CD4-positive, alpha-beta memory T cell (primary cell): ENCODE results near the gene HEG1. TPM values are rescaled to one million over a fixed set of nuclear protein-coding genes. Genes with fewer than 3 reads are reported as not detected.
"Not testable (repeated sequence)": the region's sequence is repeated elsewhere in the genome, so short reads cannot be mapped to it uniquely, and the experiment has no call there.

Source experiments
- CTCF ChIA-PET: fragments of 350-600 bp; sonication (Branson Sonifier 250); formaldehyde crosslinking; loops from one replicate; lab custom pipeline; 2021; ENCODE audit warnings: inconsistent platforms; ENCODE audit not compliant: partially characterized antibody; lab: Charles Lee
- POLR2A ChIA-PET: fragments of 350-600 bp; sonication (Branson Sonifier 250); formaldehyde crosslinking; loops from one replicate; lab custom pipeline; 2021; ENCODE audit not compliant: partially characterized antibody; lab: Charles Lee
- DNase-seq, 5 donors: peaks; one replicate each; pipeline versions ENCODE4 v3.0.0 to v3.0.0-alpha.2; 2020 to 2022; ENCODE audit warnings: mixed read lengths in 1 of 5
- H3K27ac ChIP-seq: one replicate; pipeline ENCODE4 v1.7.0; 2013; ENCODE audit warnings: low read depth, low read length
- H3K27me3 ChIP-seq: 2 replicates; pipeline ENCODE4 v1.7.0; 2013; ENCODE audit warnings: mild to moderate bottlenecking, low read length, moderate library complexity; ENCODE audit not compliant: insufficient read depth
- H3K36me3 ChIP-seq: 2 replicates; pipeline ENCODE4 v1.7.0; 2013; ENCODE audit warnings: mild to moderate bottlenecking, low read length, moderate library complexity; ENCODE audit not compliant: insufficient read depth
- H3K4me1 ChIP-seq: 2 replicates; pipeline ENCODE4 v1.7.0; 2013; ENCODE audit warnings: mild to moderate bottlenecking, low read length, moderate library complexity; ENCODE audit not compliant: insufficient read depth
- H3K4me3 ChIP-seq, 2 donors: one replicate each; pipeline ENCODE4 v1.7.0; 2013; ENCODE audit warnings: low read length in 2 of 2, mild to moderate bottlenecking in 1 of 2
- H3K9me3 ChIP-seq, 2 donors: one replicate each; pipeline ENCODE4 v1.7.0; 2013; ENCODE audit warnings: low read length in 2 of 2, control low read depth in 1 of 2; ENCODE audit not compliant: control insufficient read depth in 1 of 2
- H3K27ac Mint-ChIP-seq, 7 donors: one replicate each; pipeline ENCODE4 v1.8.0; 2020 to 2021; ENCODE audit warnings: mixed read lengths in 7 of 7, mild to moderate bottlenecking in 6 of 7, inconsistent platforms in 3 of 7, moderate library complexity in 3 of 7
- H3K27me3 Mint-ChIP-seq, 2 donors: one replicate each; pipeline ENCODE4 v1.8.0; 2020 to 2021; ENCODE audit warnings: mixed read lengths in 2 of 2
- H3K36me3 Mint-ChIP-seq, 2 donors: one replicate each; pipeline ENCODE4 v1.8.0; 2020 to 2021; ENCODE audit warnings: mixed read lengths in 2 of 2, inconsistent platforms in 1 of 2, mild to moderate bottlenecking in 1 of 2
- H3K4me1 Mint-ChIP-seq, 4 donors: one replicate each; pipeline ENCODE4 v1.8.0; 2020 to 2021; ENCODE audit warnings: mixed read lengths in 4 of 4, mild to moderate bottlenecking in 1 of 4
- H3K4me3 Mint-ChIP-seq, 8 donors: one replicate each; pipeline ENCODE4 v1.8.0; 2020 to 2021; ENCODE audit warnings: mixed read lengths in 8 of 8, mild to moderate bottlenecking in 7 of 8, moderate library complexity in 6 of 8, inconsistent platforms in 3 of 8
- H3K9me3 Mint-ChIP-seq, 8 donors: one replicate each; pipeline ENCODE4 v1.8.0; 2020 to 2021; ENCODE audit warnings: mixed read lengths in 8 of 8, mild to moderate bottlenecking in 5 of 8, inconsistent platforms in 3 of 8, moderate library complexity in 1 of 8
- intact Hi-C: fragments of 100-400 bp; cut with micrococcal nuclease; formaldehyde crosslinking; loops from one replicate; pipeline ENCODE4 v1.15.1; 2023
- polyA plus RNA-seq, 2 donors: library from polyadenylated mRNA; unstranded; fragments of 300-500 nt; fragmentation: Illumina TruSeq; gene quantifications; one replicate each; pipeline ENCODE4 v1.2.3, GENCODE V29; 2021
- total RNA-seq, 2 experiments: library from RNA; stranded (reverse); gene quantifications; one replicate each; pipeline ENCODE4 v1.2.3, GENCODE V29; 2021

Gene HEG1
- total and polyA plus RNA-seq, 4 experiments from 2014 or later = 1.1 to 21.7 (median 12.5) TPM

DNA sequence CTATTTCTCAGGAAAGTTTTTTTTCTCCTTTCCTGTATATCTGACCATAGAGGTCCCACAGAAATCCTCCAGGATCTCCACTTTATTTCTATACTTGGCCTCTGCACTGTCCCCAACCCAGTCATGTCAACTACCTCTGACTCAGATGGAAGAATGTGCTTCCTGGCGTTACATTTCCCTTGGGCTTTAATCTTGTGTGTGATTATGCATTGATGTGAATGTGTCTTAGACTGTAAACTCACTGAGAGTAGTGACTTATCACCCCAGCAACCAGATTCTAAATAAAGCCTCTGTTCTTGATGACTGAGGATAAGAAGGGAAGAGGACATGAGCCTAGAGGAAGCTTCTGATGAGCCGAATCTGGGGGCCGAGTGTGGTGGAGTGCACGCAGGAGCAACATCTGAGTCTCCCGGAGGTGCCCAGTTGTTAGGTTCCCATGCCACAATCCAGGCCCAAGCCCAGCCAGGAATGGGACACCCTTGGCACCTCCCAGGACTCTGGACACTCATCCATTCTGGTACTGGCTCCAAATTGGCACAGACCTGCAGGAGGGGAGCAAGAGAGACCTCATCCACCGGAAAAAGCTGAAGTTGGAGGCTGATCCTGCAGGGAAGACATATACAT is 32.1 kb upstream of the HEG1 start:
- no peaks in the 10 kb centered on the region for H3K27me3 ChIP-seq
- no peak overlapping the region for H3K27ac ChIP-seq
- no peak for DNase-seq
- peaks cover 0 to 4% (median 0%) of the 10 kb centered on the region in 8 donors for H3K9me3 Mint-ChIP-seq
- CTCF ChIA-PET = no interaction called here
- H3K27ac Mint-ChIP-seq = no peak overlapping the region
- H3K9me3 ChIP-seq = no peaks in the 10 kb centered on the region
- no peaks in the 10 kb centered on the region for H3K36me3 ChIP-seq
- H3K4me1 ChIP-seq = no peaks in the 10 kb centered on the region
- POLR2A ChIA-PET = no interaction called here
- intact Hi-C loops = no loop called here
- H3K4me3 ChIP-seq = no peak overlapping the region
- H3K36me3 Mint-ChIP-seq = no peaks in the 10 kb centered on the region
- peaks cover 0 to 1% of the 10 kb centered on the region in 2 donors for H3K27me3 Mint-ChIP-seq
- H3K4me1 Mint-ChIP-seq = no peaks in the 10 kb centered on the region
- H3K4me3 Mint-ChIP-seq = no peak overlapping the region

DNA sequence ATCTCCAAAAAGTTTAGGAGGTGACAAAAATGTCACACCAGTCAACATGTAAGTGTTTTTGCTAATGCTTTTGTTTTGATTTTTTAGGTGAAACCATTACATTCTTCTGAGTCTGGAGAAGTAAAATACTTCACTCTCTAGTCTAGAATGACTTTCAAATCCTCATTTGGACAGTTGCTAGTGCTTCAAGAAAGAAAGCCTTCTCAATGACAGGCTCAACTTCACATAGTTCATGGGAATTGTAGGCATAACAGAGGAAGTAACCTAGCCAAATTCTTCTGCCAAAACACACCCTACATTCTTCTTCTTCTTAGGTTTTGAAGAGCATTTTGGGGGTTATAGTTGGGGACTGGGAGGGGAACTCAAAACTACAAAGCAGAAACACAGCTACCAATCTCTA is 29.4 kb upstream of the HEG1 start:
- H3K4me3 ChIP-seq = no peak overlapping the region
- Mint-ChIP-seq H3K9me3 (peaks cover 0 to 2% (median 0%) of the 10 kb centered on the region in 8 donors), H3K4me3 (no peak overlapping the region), H3K27me3 (peaks cover 0 to 1% of the 10 kb centered on the region in 2 donors), H3K36me3 (no peaks in the 10 kb centered on the region), H3K27ac (no peak overlapping the region), H3K4me1 (no peaks in the 10 kb centered on the region)
- ChIA-PET POLR2A (no interaction called here), CTCF (no interaction called here)
- intact Hi-C loops = no loop called here
- no peak overlapping the region for H3K27ac ChIP-seq
- no peaks in the 10 kb centered on the region for H3K36me3 ChIP-seq
- no peaks in the 10 kb centered on the region for H3K9me3 ChIP-seq
- H3K4me1 ChIP-seq = no peaks in the 10 kb centered on the region
- DNase-seq = no peak
- H3K27me3 ChIP-seq = no peaks in the 10 kb centered on the region

DNA sequence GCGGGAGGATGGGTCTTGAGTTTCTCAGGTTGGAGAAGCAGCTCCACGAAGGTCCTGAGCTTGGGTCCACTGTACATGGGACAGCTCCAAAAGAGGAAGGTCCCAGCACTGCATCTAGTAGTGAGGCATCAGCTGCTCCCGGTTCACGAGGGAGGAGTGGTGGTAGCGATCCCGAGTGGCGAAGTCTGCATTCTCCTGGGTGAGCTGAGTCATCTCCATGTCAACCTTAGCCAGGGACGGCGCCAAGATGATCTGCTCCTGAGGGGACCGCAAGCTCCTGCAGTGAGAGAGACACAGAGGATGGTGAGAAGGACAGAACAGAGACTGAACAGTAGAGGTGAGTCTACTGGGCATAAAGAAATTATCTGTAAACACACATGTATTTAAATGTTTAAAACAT is 28.0 kb upstream of the HEG1 start:
- H3K4me1 ChIP-seq = no peaks in the 10 kb centered on the region
- Mint-ChIP-seq H3K27me3 (peaks cover 1 to 2% of the 10 kb centered on the region in 2 donors), H3K9me3 (peaks cover 0 to 2% (median 0%) of the 10 kb centered on the region in 8 donors), H3K4me1 (no peaks in the 10 kb centered on the region), H3K36me3 (no peaks in the 10 kb centered on the region), H3K4me3 (no peak overlapping the region), H3K27ac (no peak overlapping the region)
- no peak for DNase-seq
- no peaks in the 10 kb centered on the region for H3K9me3 ChIP-seq
- no peak overlapping the region for H3K4me3 ChIP-seq
- CTCF ChIA-PET = interaction anchor here (1.1 kb wide), 1 partner anchor 67 kb away, joined by 3 read pairs; no protein-coding TSS in a partner anchor
- no peaks in the 10 kb centered on the region for H3K27me3 ChIP-seq
- H3K36me3 ChIP-seq = no peaks in the 10 kb centered on the region
- intact Hi-C loops = no loop called here
- no peak overlapping the region for H3K27ac ChIP-seq
- POLR2A ChIA-PET = no interaction called here

DNA sequence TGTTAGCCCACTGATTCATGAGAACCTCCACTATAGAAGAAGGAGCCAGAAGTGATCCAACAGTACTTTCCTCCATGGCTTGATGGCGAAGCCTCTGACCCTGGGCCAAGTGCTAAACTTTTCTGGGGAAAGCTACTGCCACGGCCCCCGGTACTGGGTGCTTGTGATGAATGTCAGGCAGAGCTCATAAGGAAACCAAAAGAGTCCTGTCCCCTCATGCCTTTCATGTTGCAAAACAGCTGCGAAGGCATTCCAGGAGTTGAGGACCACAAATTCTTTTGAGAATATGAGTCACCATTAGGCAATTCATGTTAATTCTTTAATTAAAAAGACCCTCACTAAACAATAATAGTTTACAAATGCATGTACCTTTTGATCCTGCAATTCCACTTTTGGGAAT is 26.5 kb upstream of the HEG1 start:
- H3K36me3 ChIP-seq, H3K27ac ChIP-seq, H3K9me3 ChIP-seq, H3K4me1 ChIP-seq, H3K4me3 Mint-ChIP-seq, DNase-seq, H3K9me3 Mint-ChIP-seq, intact Hi-C loops, H3K4me3 ChIP-seq, POLR2A ChIA-PET, H3K27me3 Mint-ChIP-seq, H3K27ac Mint-ChIP-seq, H3K27me3 ChIP-seq, CTCF ChIA-PET, H3K4me1 Mint-ChIP-seq, H3K36me3 Mint-ChIP-seq: not testable (repeated sequence)

DNA sequence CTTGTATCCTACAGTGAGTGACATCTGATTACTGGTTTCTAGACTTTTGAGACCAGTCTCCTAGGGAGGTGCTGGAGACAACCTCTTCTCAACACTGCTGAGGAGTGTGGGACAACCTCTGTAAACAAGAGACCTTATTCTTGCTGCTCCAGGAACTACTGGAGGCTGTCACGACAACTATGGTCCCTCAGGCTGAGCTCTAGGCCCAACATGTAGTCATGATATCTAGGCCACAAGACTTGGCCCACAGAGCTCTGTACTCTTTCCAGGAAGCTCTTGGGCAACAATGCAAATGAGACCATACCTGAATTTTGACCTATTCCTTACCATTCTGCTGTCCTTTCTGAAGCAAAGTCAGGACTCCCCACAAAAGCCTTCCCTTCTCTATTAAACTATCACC is 24.3 kb upstream of the HEG1 start:
- Histone ChIP-seq H3K4me1 (no peaks in the 10 kb centered on the region), H3K27me3 (no peaks in the 10 kb centered on the region), H3K9me3 (no peaks in the 10 kb centered on the region), H3K27ac (no peak overlapping the region), H3K4me3 (no peak overlapping the region), H3K36me3 (no peaks in the 10 kb centered on the region)
- H3K27me3 Mint-ChIP-seq = peaks cover 1 to 2% of the 10 kb centered on the region in 2 donors
- H3K27ac Mint-ChIP-seq = no peak overlapping the region
- CTCF ChIA-PET = no interaction called here
- intact Hi-C loops = no loop called here
- POLR2A ChIA-PET = no interaction called here
- H3K4me3 Mint-ChIP-seq = no peak overlapping the region
- no peaks in the 10 kb centered on the region for H3K9me3 Mint-ChIP-seq
- no peak for DNase-seq
- H3K4me1 Mint-ChIP-seq = no peaks in the 10 kb centered on the region
- no peaks in the 10 kb centered on the region for H3K36me3 Mint-ChIP-seq

DNA sequence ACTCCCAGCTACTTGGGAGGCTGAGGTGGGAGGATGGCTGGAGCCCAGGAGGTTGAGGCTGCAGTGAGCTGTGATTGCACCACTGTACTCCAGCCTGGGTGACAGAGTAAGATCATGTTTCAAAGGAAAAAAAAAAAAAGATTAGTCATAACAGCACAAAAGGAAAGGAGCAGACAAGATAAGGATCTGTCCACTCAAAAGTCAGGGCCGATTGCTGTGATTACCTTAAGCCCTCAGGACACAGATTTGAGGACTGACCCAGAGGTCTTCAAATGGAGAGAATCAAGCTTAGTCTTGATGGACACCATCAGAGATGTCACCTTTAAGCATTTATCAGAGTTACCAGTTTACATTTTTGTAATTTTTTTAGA is 23.9 kb upstream of the HEG1 start:
- H3K27ac Mint-ChIP-seq = no peak overlapping the region
- Histone ChIP-seq H3K4me1 (no peaks in the 10 kb centered on the region), H3K4me3 (no peak overlapping the region), H3K27me3 (no peaks in the 10 kb centered on the region), H3K9me3 (no peaks in the 10 kb centered on the region), H3K27ac (no peak overlapping the region), H3K36me3 (no peaks in the 10 kb centered on the region)
- H3K4me1 Mint-ChIP-seq = no peaks in the 10 kb centered on the region
- no peak overlapping the region for H3K4me3 Mint-ChIP-seq
- POLR2A ChIA-PET = interaction anchor here (0.7 kb wide), 1 partner anchor 28 kb away, joined by 3 read pairs; no protein-coding TSS in a partner anchor
- H3K36me3 Mint-ChIP-seq = no peaks in the 10 kb centered on the region
- CTCF ChIA-PET = no interaction called here
- no peak for DNase-seq
- H3K27me3 Mint-ChIP-seq = peaks cover 1 to 2% of the 10 kb centered on the region in 2 donors
- H3K9me3 Mint-ChIP-seq = no peaks in the 10 kb centered on the region
- intact Hi-C loops = no loop called here

DNA sequence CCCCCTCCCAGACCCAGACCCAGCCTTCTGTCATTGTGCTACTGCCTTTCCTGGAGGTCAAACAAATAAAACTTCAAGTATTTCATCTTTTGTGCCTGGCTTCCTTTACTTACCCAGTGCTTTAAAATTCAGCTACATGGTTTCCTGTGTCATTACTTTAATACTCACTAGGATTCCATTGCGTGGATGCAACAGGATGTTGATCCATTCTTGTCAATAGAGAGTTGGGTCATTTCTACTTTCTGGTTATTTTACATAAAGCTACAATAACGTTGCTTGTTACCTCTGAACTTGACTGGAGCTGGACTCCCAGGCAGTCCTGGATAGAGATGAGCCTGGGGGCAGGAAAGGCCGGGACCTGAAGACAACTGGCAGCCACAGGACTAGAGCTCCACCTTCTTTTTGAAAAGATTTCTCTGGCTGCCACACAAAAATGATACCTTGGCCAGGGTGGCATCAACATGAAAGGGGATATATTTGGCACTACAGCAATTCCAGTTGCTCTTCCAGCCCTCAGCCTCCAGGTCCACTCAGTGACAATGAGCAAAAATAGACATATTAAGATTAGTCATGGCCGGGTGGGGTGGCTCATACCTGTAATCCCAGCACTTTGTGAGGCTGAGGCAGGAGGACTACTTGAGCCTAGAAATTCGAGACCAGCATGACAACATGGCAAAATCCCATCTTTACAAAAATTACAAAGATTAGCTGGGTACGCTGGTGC is 23.3 kb upstream of the HEG1 start:
- H3K4me3 ChIP-seq = no peak overlapping the region
- CTCF ChIA-PET = no interaction called here
- intact Hi-C loops = no loop called here
- H3K36me3 Mint-ChIP-seq = no peaks in the 10 kb centered on the region
- no peak overlapping the region for H3K27ac ChIP-seq
- H3K36me3 ChIP-seq = no peaks in the 10 kb centered on the region
- H3K27me3 Mint-ChIP-seq = peaks cover 1 to 2% of the 10 kb centered on the region in 2 donors
- no peak for DNase-seq
- no peak overlapping the region for H3K4me3 Mint-ChIP-seq
- H3K9me3 Mint-ChIP-seq = no peaks in the 10 kb centered on the region
- POLR2A ChIA-PET = interaction anchor here (0.7 kb wide), 1 partner anchor 27 kb away, joined by 3 read pairs; no protein-coding TSS in a partner anchor
- no peaks in the 10 kb centered on the region for H3K4me1 Mint-ChIP-seq
- H3K9me3 ChIP-seq = no peaks in the 10 kb centered on the region
- no peaks in the 10 kb centered on the region for H3K4me1 ChIP-seq
- H3K27ac Mint-ChIP-seq = no peak overlapping the region
- H3K27me3 ChIP-seq = no peaks in the 10 kb centered on the region
